H9 (cell line): ENCODE results near the gene TBX19. TPM values are rescaled to one million over a fixed set of nuclear protein-coding genes. Genes with fewer than 3 reads are reported as not detected.

Source experiments
- DNase-seq: peaks from one replicate; pipeline ENCODE4 v3.0.0-alpha.2; 2017
- H2AFZ ChIP-seq: one replicate; pipeline ENCODE4 v1.6.1; 2013; ENCODE audit warnings: mild to moderate bottlenecking, low read length, control low read depth, moderate library complexity
- H2AK5ac ChIP-seq: 2 replicates; pipeline ENCODE4 v1.6.1; 2013; ENCODE audit warnings: low read length, control low read depth, mixed read lengths; ENCODE audit not compliant: insufficient read length
- H2BK120ac ChIP-seq: one replicate; pipeline ENCODE4 v1.6.1; 2013; ENCODE audit warnings: low read depth, mild to moderate bottlenecking, low read length, control low read depth, inconsistent platforms; ENCODE audit not compliant: poor library complexity, severe bottlenecking
- H2BK12ac ChIP-seq: 2 replicates; pipeline ENCODE4 v1.6.1; 2013; ENCODE audit warnings: low read length, control low read depth, mixed read lengths, low read depth; ENCODE audit not compliant: insufficient read length
- H2BK15ac ChIP-seq: 2 replicates; pipeline ENCODE4 v1.6.1; 2013; ENCODE audit warnings: low read depth, low read length, control low read depth
- H2BK20ac ChIP-seq: one replicate; pipeline ENCODE4 v1.6.1; 2013; ENCODE audit warnings: low read depth, mild to moderate bottlenecking, low read length, control low read depth, inconsistent platforms; ENCODE audit not compliant: poor library complexity, severe bottlenecking
- H2BK5ac ChIP-seq: 2 replicates; pipeline ENCODE4 v1.6.1; 2013; ENCODE audit warnings: low read length, control low read depth, mixed read lengths; ENCODE audit not compliant: insufficient read length
- H3K14ac ChIP-seq: 2 replicates; pipeline ENCODE4 v1.6.1; 2013; ENCODE audit warnings: low read length, control low read depth; ENCODE audit not compliant: insufficient read depth
- H3K18ac ChIP-seq: 2 replicates; pipeline ENCODE4 v1.6.1; 2013; ENCODE audit warnings: low read depth, mild to moderate bottlenecking, mixed read lengths, low read length, control low read depth; ENCODE audit not compliant: insufficient read length
- H3K23ac ChIP-seq: 2 replicates; pipeline ENCODE4 v1.6.1; 2013; ENCODE audit warnings: low read length, control low read depth, mixed read lengths, low read depth; ENCODE audit not compliant: insufficient read length
- H3K23me2 ChIP-seq: 2 replicates; pipeline ENCODE4 v1.6.1; 2013; ENCODE audit warnings: low read depth, mild to moderate bottlenecking, mixed read lengths, low read length, control low read depth; ENCODE audit not compliant: insufficient read length, poor library complexity, severe bottlenecking
- H3K27ac ChIP-seq: 2 replicates; pipeline ENCODE4 v1.5.1; 2013; ENCODE audit warnings: low read length, control low read depth, mixed read lengths, low read depth; ENCODE audit not compliant: insufficient read length
- H3K27me3 ChIP-seq: 2 replicates; pipeline ENCODE4 v1.6.1; 2013; ENCODE audit warnings: low read length, control low read depth, inconsistent platforms; ENCODE audit not compliant: insufficient read depth
- H3K4ac ChIP-seq: 2 replicates; pipeline ENCODE4 v1.6.1; 2013; ENCODE audit warnings: low read depth, mild to moderate bottlenecking, control low read depth, inconsistent platforms, low read length, moderate library complexity
- H3K4me1 ChIP-seq: 2 replicates; pipeline ENCODE4 v1.6.1; 2013; ENCODE audit warnings: low read length, control low read depth, inconsistent platforms; ENCODE audit not compliant: insufficient read depth
- H3K4me2 ChIP-seq: 2 replicates; pipeline ENCODE4 v1.6.1; 2013; ENCODE audit warnings: low read length, control low read depth, mixed read lengths; ENCODE audit not compliant: insufficient read length, insufficient read depth
- H3K56ac ChIP-seq: 2 replicates; pipeline ENCODE4 v1.6.1; 2013; ENCODE audit warnings: low read depth, mild to moderate bottlenecking, mixed read lengths, low read length, control low read depth; ENCODE audit not compliant: insufficient read length
- H3K79me1 ChIP-seq: 2 replicates; pipeline ENCODE4 v1.6.1; 2013; ENCODE audit warnings: low read depth, mild to moderate bottlenecking, moderate library complexity, low read length, control low read depth, inconsistent platforms; ENCODE audit not compliant: insufficient read depth, poor library complexity, severe bottlenecking
- H3K79me2 ChIP-seq: 2 replicates; pipeline ENCODE4 v1.6.1; 2013; ENCODE audit warnings: low read length, control low read depth, inconsistent platforms; ENCODE audit not compliant: insufficient read depth
- H3K9ac ChIP-seq: 2 replicates; pipeline ENCODE4 v1.6.1; 2013; ENCODE audit warnings: low read length, control low read depth, mixed read lengths; ENCODE audit not compliant: insufficient read length; ENCODE audit errors: extremely low read depth
- H3K9me3 ChIP-seq: one replicate; pipeline ENCODE4 v1.6.1; 2013; ENCODE audit warnings: low read depth, low read length, inconsistent platforms; ENCODE audit not compliant: control insufficient read depth
- H3T11ph ChIP-seq: one replicate; pipeline ENCODE4 v1.6.1; 2013; ENCODE audit warnings: mild to moderate bottlenecking, low read length, control low read depth, inconsistent platforms
- H4K20me1 ChIP-seq: one replicate; pipeline ENCODE4 v1.6.1; 2013; ENCODE audit not compliant: control insufficient read depth, insufficient read length, insufficient read depth
- H4K5ac ChIP-seq: 2 replicates; pipeline ENCODE4 v1.6.1; 2013; ENCODE audit warnings: low read depth, mild to moderate bottlenecking, mixed read lengths, low read length, control low read depth; ENCODE audit not compliant: insufficient read length
- H4K8ac ChIP-seq: replicated peaks from 2 replicates; pipeline ENCODE4 v1.6.1; 2013; ENCODE audit warnings: low read length, control low read depth, mixed read lengths, low read depth; ENCODE audit not compliant: insufficient read length
- H4K91ac ChIP-seq: 2 replicates; pipeline ENCODE4 v1.6.1; 2013; ENCODE audit warnings: low read depth, mild to moderate bottlenecking, moderate library complexity, mixed read lengths, low read length, control low read depth; ENCODE audit not compliant: insufficient read length
- H3K27ac Mint-ChIP-seq, 3 experiments: 2 replicates in 2 of 3; 3 replicates in 1 of 3; pipeline ENCODE4 v1.8.0; 2020 to 2021; ENCODE audit warnings: mixed read lengths in 3 of 3, mild to moderate bottlenecking in 1 of 3, moderate library complexity in 1 of 3
- H3K27me3 Mint-ChIP-seq: 2 replicates; pipeline ENCODE4 v1.8.0; 2021; ENCODE audit warnings: low read depth, mild to moderate bottlenecking, moderate library complexity, mixed read lengths
- H3K36me3 Mint-ChIP-seq, 3 experiments: 2 replicates in 2 of 3; 3 replicates in 1 of 3; pipeline ENCODE4 v1.8.0; 2020 to 2021; ENCODE audit warnings: low read depth in 3 of 3, mixed read lengths in 3 of 3; ENCODE audit not compliant: insufficient read depth in 1 of 3
- H3K4me1 Mint-ChIP-seq, 2 experiments: 2 replicates each; pipeline ENCODE4 v1.8.0; 2020; ENCODE audit warnings: mixed read lengths in 2 of 2
- H3K4me3 Mint-ChIP-seq, 2 experiments: 2 replicates in 1 of 2; 3 replicates in 1 of 2; pipeline ENCODE4 v1.8.0; 2020 to 2021; ENCODE audit warnings: mild to moderate bottlenecking in 2 of 2, mixed read lengths in 2 of 2, moderate library complexity in 1 of 2
- H3K9me3 Mint-ChIP-seq, 2 experiments: 2 replicates in 1 of 2; 3 replicates in 1 of 2; pipeline ENCODE4 v1.8.0; 2020; ENCODE audit warnings: mild to moderate bottlenecking in 2 of 2, mixed read lengths in 2 of 2, moderate library complexity in 1 of 2
- CTCF ChIP-seq: fragments of 200-600 bp; sonication (generic); conservative IDR thresholded peaks from 3 replicates; pipeline ENCODE4 v1.8.0; 2021; ENCODE audit warnings: antibody characterized with exemption, mild to moderate bottlenecking
- WGBS: extraction: QIAGEN DNeasy Blood & Tissue Kit; methylation state at CpG from one replicate; pipeline ENCODE4 v1.1.7; 2013; ENCODE audit warnings: missing lambda C conversion rate, low lambda C conversion rate, mixed read lengths; ENCODE audit not compliant: insufficient read length; ENCODE audit errors: extremely low coverage; 5-methylcytosine and 5-hydroxymethylcytosine counted together
- long read RNA-seq: library from polyadenylated mRNA; unstranded; transcript quantifications from one replicate; pipeline ENCODE4 v2.0.0, GENCODE V29; 2020
- total RNA-seq: library from RNA; stranded (reverse); gene quantifications from 2 replicates; pipeline ENCODE4 v1.2.1, GENCODE V29; 2021

The TBX19 gene
- 0.37 and 0.48 TPM in 2 replicates for total RNA-seq
- long read RNA-seq, result 0 reads

DNA sequence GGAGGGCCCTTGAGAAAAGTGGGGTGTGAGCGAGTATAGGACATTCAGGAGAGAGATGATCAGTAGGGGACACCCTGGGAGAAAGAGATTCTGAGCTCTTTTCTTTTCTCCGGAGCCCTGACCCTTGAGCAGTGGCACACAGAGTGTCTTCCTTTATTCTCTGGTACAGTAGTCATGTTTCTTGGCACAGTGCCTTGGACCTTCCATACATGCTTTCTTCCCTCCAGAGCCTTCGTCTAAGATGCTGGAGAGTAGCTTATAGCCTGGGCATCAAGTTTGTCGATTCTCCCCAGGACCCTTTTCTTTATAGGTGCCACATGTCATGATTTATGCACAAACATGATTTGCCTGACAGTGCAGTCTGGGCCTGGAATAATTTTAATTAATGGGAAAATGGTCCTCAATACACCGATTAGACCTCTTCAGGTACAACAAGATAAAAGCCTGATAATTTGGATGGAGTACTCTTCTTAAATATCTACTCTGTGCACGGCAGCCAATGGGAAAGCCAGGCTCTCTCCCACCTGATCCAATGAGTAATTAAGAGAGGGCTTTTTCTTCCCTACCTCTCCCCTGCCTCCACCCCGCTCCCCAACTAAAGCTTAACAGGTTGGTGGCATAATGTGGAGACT lies at the start of gene TBX19:
TBX19 (plus strand) TSS at position 582 of the 632 bp plus-strand sequence. CDS start 214 bp downstream, outside the sequence.
- no peaks in the 10 kb centered on the region for H3K23me2 ChIP-seq
- no peak within 1 kb of the TSS for H3K9ac ChIP-seq
- no peaks in the 10 kb centered on the region for H3K9me3 ChIP-seq
- no peak within 1 kb of the TSS for H3K18ac ChIP-seq
- no peak within 1 kb of the TSS for H4K5ac ChIP-seq
- H2BK5ac ChIP-seq, result no peak within 1 kb of the TSS
- H3K27ac ChIP-seq, result no peak within 1 kb of the TSS
- H4K8ac ChIP-seq, result no peak within 1 kb of the TSS
- no peaks in the 10 kb centered on the region for H3K27me3 ChIP-seq
- no peak within 1 kb of the TSS; the same call in 1 of the 2 replicates for H3K14ac ChIP-seq
- H2BK20ac ChIP-seq, result no peak within 1 kb of the TSS
- no peak within 1 kb of the TSS for H3K4ac ChIP-seq
- Mint-ChIP-seq H3K27me3 (no peaks in the 10 kb centered on the region; the same call in none of the 2 replicates), H3K9me3 (no peaks in the 10 kb centered on the region), H3K27ac (no peak within 1 kb of the TSS), H3K4me1 (peaks cover 16 to 18% of the 10 kb centered on the region in 2 experiments), H3K4me3 (no peak within 1 kb of the TSS), H3K36me3 (no peaks in the 10 kb centered on the region)
- WGBS, result no CpG with 5 or more reads among the region's 7 CpGs
- no peak within 1 kb of the TSS for H3K23ac ChIP-seq
- H3K79me2 ChIP-seq, result no peaks in the 10 kb centered on the region
- H3K56ac ChIP-seq, result no peak within 1 kb of the TSS
- no peaks in the 10 kb centered on the region for H3K4me1 ChIP-seq
- no peaks in the 10 kb centered on the region for H4K20me1 ChIP-seq
- H2BK120ac ChIP-seq, result no peak within 1 kb of the TSS
- H2AFZ ChIP-seq, result no peak within 1 kb of the TSS
- no peak within 1 kb of the TSS for H2BK15ac ChIP-seq
- no peak within 1 kb of the TSS for H3K4me2 ChIP-seq
- no peak within 1 kb of the TSS for H2AK5ac ChIP-seq
- no peak within 1 kb of the TSS for H2BK12ac ChIP-seq
- H3K79me1 ChIP-seq, result no peaks in the 10 kb centered on the region
- TF ChIP-seq CTCF, result no peak
- DNase-seq, result no peak
- H4K91ac ChIP-seq, result no peak within 1 kb of the TSS
- H3T11ph ChIP-seq, result no peak within 1 kb of the TSS
